Left lung (tissue), 10 donors: ENCODE data around the gene PTX3. TPM values are rescaled to one million over a fixed set of nuclear protein-coding genes. Genes with fewer than 3 reads are reported as not detected.

ENCODE experiments used
- ATAC-seq: fragments of 200-7000 bp; cut with Tn5 transposase; one replicate; pipeline ENCODE4 v1.9.1; 2020; ENCODE audit warnings: moderate library complexity
- DNase-seq, 4 donors: peaks; one replicate each; pipeline ENCODE4 v3.0.0-alpha.2; 2013 to 2020
- H3K27ac ChIP-seq, 2 donors: fragments of 200-600 bp; sonication (generic) in 1 of 2; one replicate each; pipeline versions ENCODE4 v1.5.0 to v1.8.0; 2020 to 2021
- H3K27me3 ChIP-seq, 2 donors: fragments of 200-600 bp; sonication (generic) in 1 of 2; one replicate each; pipeline versions ENCODE4 v1.5.0 to v1.8.0; 2020 to 2021
- H3K36me3 ChIP-seq, 2 donors: fragments of 200-600 bp; sonication (generic) in 1 of 2; one replicate each; pipeline versions ENCODE4 v1.5.0 to v1.8.0; 2020 to 2021
- H3K4me1 ChIP-seq, 2 donors: fragments of 200-600 bp; one replicate each; pipeline ENCODE4 v1.8.0; 2021
- H3K4me3 ChIP-seq, 2 donors: fragments of 200-600 bp; sonication (generic) in 1 of 2; one replicate each; pipeline versions ENCODE4 v1.5.0 to v1.8.0; 2020 to 2021; ENCODE audit warnings: mild to moderate bottlenecking in 1 of 2
- H3K9me3 ChIP-seq, 2 donors: fragments of 200-600 bp; sonication (generic) in 1 of 2; one replicate each; pipeline versions ENCODE4 v1.5.0 to v1.8.0; 2020 to 2021
- intact Hi-C, 2 donors: fragments of 100-400 bp; cut with DNase I; formaldehyde crosslinking; loops; one replicate each; pipeline versions ENCODE4 v1.11.2 to v1.14.2; 2022
- polyA plus RNA-seq, 6 donors: library from polyadenylated mRNA; unstranded; fragments of 120-200 nt; gene quantifications; one replicate each; pipeline ENCODE4 v1.2.1, GENCODE V29; 2013; ENCODE audit not compliant: insufficient read length in 6 of 6
- total RNA-seq, 2 donors: library from RNA; stranded (reverse); fragmentation: NEBNext Ultra II Directional; extraction: Animal tissue kit (Norgen Biotek cat#: 25700); gene quantifications; one replicate each; pipeline ENCODE4 v1.2.1, GENCODE V29; 2021
- TF ChIP-seq, protein P1 (sequence below), 2 donors: fragments of 200-600 bp; sonication (generic) in 1 of 2; IDR thresholded peaks; one replicate each; pipeline versions ENCODE4 v1.5.0 to v1.8.0; 2021; ENCODE audit warnings: antibody characterized with exemption in 2 of 2
- donor health status: DM: no; HTN: yes; CAD: no.
- donor health status: DM: no; HTN: no; CAD: no.

The PTX3 gene
- total and polyA plus RNA-seq, 8 donors, result 5.6 to 93.7 (median 32.3) TPM

DNA sequence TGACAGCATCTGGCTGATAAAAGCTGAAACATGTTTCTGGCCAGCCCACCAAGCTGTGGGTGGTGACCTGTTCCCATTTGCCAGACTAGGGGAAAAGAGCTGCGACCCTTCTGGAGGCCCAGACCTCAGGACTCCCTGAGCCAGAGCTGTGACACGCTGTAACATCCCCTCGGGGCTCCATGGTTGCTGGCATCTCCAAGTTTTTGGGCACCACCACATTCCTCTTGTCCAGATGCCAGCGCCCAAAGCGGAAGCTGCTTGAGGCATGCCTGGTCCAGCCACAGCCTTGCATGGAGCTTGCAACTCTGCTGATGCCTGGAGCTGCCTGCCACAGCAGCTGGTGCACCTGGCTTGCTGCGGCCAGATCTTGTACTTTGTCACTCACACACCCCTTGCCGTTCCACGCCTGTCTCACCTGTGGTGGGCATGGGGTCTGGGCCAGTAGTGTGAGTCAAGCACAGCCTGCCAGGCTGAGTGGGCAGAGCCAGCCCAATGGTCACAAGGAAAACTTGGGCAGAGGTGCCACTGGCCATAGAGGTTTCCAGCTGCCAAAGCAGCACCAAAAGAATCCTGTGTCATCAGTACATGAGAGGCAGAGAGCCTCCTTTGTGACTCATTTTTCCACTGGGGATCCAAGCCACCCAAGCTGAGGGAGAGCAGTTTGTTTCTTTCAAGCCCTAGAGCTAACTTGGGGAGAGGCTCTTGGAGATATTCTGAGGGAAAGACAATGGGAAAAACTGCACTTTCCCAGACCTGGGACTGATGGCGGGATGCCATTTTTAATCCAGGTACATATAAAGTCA, 45.7 kb upstream of the PTX3 start:
- H3K4me3 ChIP-seq, result no peak overlapping the region
- ATAC-seq (no peak), DNase-seq (peak in 1 of 4 donors; percentile 45)
- H3K27ac ChIP-seq, result no peak overlapping the region
- H3K4me1 ChIP-seq, result no peaks in the 10 kb centered on the region
- H3K9me3 ChIP-seq, result no peaks in the 10 kb centered on the region
- no peaks in the 10 kb centered on the region for H3K36me3 ChIP-seq
- H3K27me3 ChIP-seq, result no peaks in the 10 kb centered on the region
- intact Hi-C loops, result no loop called here
- TF ChIP-seq, protein P1, sequence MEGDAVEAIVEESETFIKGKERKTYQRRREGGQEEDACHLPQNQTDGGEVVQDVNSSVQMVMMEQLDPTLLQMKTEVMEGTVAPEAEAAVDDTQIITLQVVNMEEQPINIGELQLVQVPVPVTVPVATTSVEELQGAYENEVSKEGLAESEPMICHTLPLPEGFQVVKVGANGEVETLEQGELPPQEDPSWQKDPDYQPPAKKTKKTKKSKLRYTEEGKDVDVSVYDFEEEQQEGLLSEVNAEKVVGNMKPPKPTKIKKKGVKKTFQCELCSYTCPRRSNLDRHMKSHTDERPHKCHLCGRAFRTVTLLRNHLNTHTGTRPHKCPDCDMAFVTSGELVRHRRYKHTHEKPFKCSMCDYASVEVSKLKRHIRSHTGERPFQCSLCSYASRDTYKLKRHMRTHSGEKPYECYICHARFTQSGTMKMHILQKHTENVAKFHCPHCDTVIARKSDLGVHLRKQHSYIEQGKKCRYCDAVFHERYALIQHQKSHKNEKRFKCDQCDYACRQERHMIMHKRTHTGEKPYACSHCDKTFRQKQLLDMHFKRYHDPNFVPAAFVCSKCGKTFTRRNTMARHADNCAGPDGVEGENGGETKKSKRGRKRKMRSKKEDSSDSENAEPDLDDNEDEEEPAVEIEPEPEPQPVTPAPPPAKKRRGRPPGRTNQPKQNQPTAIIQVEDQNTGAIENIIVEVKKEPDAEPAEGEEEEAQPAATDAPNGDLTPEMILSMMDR (IDR thresholded peaks at IDR 0.05), result no peak

DNA sequence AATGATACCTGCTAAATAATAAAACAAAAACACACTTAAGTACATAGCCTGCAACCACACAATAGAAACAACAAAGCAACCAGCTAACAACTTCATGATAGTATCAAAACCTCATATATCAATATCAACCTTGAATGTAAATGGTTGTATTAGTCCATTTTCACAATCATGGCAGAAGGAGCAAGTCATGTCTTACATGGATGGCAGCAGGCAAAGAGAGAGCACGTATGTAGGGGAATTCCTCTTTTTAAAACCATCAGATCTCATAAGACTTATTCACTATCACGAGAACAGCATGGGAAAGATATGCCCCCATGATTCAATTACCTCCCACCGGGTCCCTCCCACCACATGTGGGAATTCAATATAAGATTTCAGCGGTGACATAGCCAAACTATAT, 44.5 kb upstream of the PTX3 start:
- ATAC-seq, result no peak
- no peaks in the 10 kb centered on the region for H3K4me1 ChIP-seq
- no peaks in the 10 kb centered on the region for H3K9me3 ChIP-seq
- no peak overlapping the region for H3K27ac ChIP-seq
- DNase-seq, result no peak
- H3K27me3 ChIP-seq, result no peaks in the 10 kb centered on the region
- H3K36me3 ChIP-seq, result no peaks in the 10 kb centered on the region
- TF ChIP-seq, protein P1 (IDR thresholded peaks at IDR 0.05), result no peak
- intact Hi-C loops, result no loop called here
- H3K4me3 ChIP-seq, result no peak overlapping the region

DNA sequence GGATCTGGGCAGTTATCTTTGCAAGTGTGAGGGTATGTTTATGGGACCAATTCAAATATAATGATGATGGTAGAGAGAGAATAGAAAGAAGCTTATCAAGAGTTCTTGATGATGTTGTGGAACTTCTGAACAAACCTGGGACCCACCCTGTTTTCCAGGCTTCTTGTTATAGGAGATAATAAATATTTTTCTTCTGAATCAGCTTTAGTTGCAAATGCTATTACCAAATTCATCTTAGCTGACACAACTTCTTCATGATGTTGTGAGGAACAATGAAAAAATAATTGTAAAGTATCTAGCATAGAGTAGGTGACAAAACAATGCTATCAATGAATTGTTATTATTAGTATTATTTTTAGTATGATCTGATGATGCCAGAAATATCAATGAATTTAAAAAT, 43.5 kb upstream of the PTX3 start:
- no peak for ATAC-seq
- Histone ChIP-seq H3K27ac (no peak overlapping the region), H3K4me3 (no peak overlapping the region), H3K36me3 (no peaks in the 10 kb centered on the region), H3K4me1 (no peaks in the 10 kb centered on the region), H3K27me3 (no peaks in the 10 kb centered on the region), H3K9me3 (no peaks in the 10 kb centered on the region)
- intact Hi-C loops, result no loop called here
- TF ChIP-seq, protein P1 (IDR thresholded peaks at IDR 0.05), result no peak
- DNase-seq, result no peak

DNA sequence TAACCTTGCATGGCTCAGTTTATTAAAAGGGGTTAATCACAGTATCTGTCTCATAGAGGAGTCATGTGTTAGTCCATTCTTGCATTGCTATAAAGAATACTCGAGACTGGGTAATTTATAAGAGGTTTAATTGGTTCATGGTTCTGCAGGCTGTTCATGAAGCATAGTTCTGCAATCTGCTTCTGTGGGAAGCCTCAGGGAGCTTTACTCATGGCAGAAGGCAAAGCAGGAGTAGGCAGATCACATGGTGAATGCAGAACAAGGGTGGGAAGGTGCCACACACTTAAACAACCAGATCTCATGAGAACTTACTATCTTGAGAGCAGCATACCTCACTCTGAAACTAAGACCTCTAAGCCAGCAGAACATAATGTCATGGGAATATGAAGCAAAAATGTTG, 42.2 kb upstream of the PTX3 start:
- no peak for ATAC-seq
- H3K4me1 ChIP-seq, result no peaks in the 10 kb centered on the region

DNA sequence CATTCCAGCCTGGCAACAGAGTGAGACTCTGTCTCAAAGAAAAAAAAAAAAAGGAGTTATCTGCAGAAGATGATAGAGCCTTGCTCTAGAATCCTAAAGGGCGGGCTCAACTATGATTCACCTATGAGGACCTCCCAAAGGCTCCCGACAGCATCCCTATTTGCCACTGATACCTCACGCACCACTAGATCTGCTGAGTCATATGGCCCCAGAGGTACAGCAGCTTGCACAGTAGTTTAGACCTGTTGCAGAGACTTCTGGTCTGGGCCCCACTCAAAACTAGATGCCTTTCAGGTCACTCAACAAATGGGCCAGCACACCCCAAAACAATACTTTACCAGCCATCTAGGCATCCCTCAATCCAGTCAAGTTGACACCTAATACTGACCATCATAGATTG, 38.1 kb upstream of the PTX3 start:
- TF ChIP-seq, protein P1 (IDR thresholded peaks at IDR 0.05), result no peak
- ATAC-seq (no peak), DNase-seq (no peak)
- Histone ChIP-seq H3K36me3 (no peaks in the 10 kb centered on the region), H3K27me3 (no peaks in the 10 kb centered on the region), H3K4me1 (no peaks in the 10 kb centered on the region), H3K4me3 (no peak overlapping the region), H3K27ac (no peak overlapping the region), H3K9me3 (no peaks in the 10 kb centered on the region)
- intact Hi-C loops, result no loop called here

More for the DNA sequence above, 42.2 kb upstream of the PTX3 start:
- Histone ChIP-seq H3K27ac (no peak overlapping the region), H3K36me3 (no peaks in the 10 kb centered on the region), H3K4me3 (no peak overlapping the region), H3K27me3 (no peaks in the 10 kb centered on the region), H3K9me3 (no peaks in the 10 kb centered on the region)
- intact Hi-C loops, result no loop called here
- TF ChIP-seq, protein P1 (IDR thresholded peaks at IDR 0.05), result no peak
- DNase-seq, result no peak
